ENCODE results near the gene RASGRF2.

- TF ChIP-seq ZKSCAN1 (IDR thresholded peaks at IDR 0.05; ENCODE audit: low read depth, low read length) (no peak), RNF2 (IDR thresholded peaks at IDR 0.05) (no peak), NCOA1 (IDR thresholded peaks at IDR 0.05; ENCODE audit: low read depth) (no peak), FOXP1 (CRISPR knock-in tag; IDR thresholded peaks at IDR 0.05) (no peak), POLR2A (conservative IDR thresholded peaks at IDR 0.05) (no peak), ILK (tag; IDR thresholded peaks at IDR 0.05; ENCODE audit: borderline replicate concordance, low read depth) (no peak), SMC3 (conservative IDR thresholded peaks at IDR 0.05; ENCODE audit: insufficient read depth, low read depth, low read length) (no peak), CTCF (IDR thresholded peaks at IDR 0.05 in 2 of 3, conservative IDR thresholded peaks at IDR 0.05 in 1 of 3; ENCODE audit: insufficient read depth in 2 of 3, low read depth in 1 of 3, low read length in 3 of 3) (no peak), PHF21A (IDR thresholded peaks at IDR 0.05; ENCODE audit: borderline replicate concordance, low read depth) (no peak), SIN3A (IDR thresholded peaks at IDR 0.05; ENCODE audit: borderline replicate concordance in 2 of 2, control insufficient read depth in 1 of 2, low read depth in 2 of 2, low read length in 2 of 2) (no peak), SNIP1 (IDR thresholded peaks at IDR 0.05; ENCODE audit: low read depth) (no peak), FOS (IDR thresholded peaks at IDR 0.05; ENCODE audit: extremely low read depth, insufficient read length) (no peak), ZNF140 (CRISPR knock-in tag; IDR thresholded peaks at IDR 0.05) (no peak), GABPA (tag; conservative IDR thresholded peaks at IDR 0.05; ENCODE audit: low read depth) (no peak)
Measured at GRCh38 chr5:80960531-80961375, 590 bp downstream of the RASGRF2 start.

All from K562 (cell line).